HG03108 (cell line): ENCODE data around the gene PUM1.

Experiments used
- ATAC-seq: cut with Tn5 transposase; IDR thresholded peaks from one replicate; pipeline ENCODE4 v1.9.1; 2021; ENCODE audit warnings: moderate library complexity; ENCODE audit not compliant: unreplicated experiment

PUM1 gene

GRCh38 chr1:30930631-30931173, 134.8 kb downstream of the PUM1 start:
- ATAC-seq = no peak

- ATAC-seq = no peak
These were observed 135.5 kb downstream of the PUM1 start for GRCh38 chr1:30929944-30930525.

- ATAC-seq = no peak
These were observed 136.2 kb downstream of the PUM1 start for GRCh38 chr1:30929135-30929889.

GRCh38 chr1:30928789-30929134, 136.8 kb downstream of the PUM1 start:
- ATAC-seq = no peak

GRCh38 chr1:30928171-30928570, 137.3 kb downstream of the PUM1 start:
- ATAC-seq = no peak

GRCh38 chr1:30927448-30927847, 138.1 kb downstream of the PUM1 start:
- no peak for ATAC-seq

GRCh38 chr1:30923597-30923996, 141.9 kb downstream of the PUM1 start:
- ATAC-seq = no peak

- ATAC-seq = no peak
These were observed 144.7 kb downstream of the PUM1 start for GRCh38 chr1:30920827-30921226.

- ATAC-seq = no peak
These were observed 146.3 kb downstream of the PUM1 start for GRCh38 chr1:30919025-30919881.

GRCh38 chr1:30916296-30916695, 149.2 kb downstream of the PUM1 start:
- ATAC-seq = no peak

- no peak for ATAC-seq
These were observed 149.9 kb downstream of the PUM1 start for GRCh38 chr1:30915491-30916230.

GRCh38 chr1:30914931-30915330, 150.6 kb downstream of the PUM1 start:
- no peak for ATAC-seq

GRCh38 chr1:30914587-30914922, 151.0 kb downstream of the PUM1 start:
- ATAC-seq = no peak

GRCh38 chr1:30912913-30913652, 152.4 kb downstream of the PUM1 start:
- no peak for ATAC-seq

- ATAC-seq = no peak
These were observed 153.3 kb downstream of the PUM1 start for GRCh38 chr1:30912224-30912623.

- ATAC-seq = no peak
These were observed 154.2 kb downstream of the PUM1 start for GRCh38 chr1:30911059-30911954.

- no peak for ATAC-seq
These were observed 156.0 kb downstream of the PUM1 start for GRCh38 chr1:30909365-30910068.

GRCh38 chr1:30908696-30909364, 156.7 kb downstream of the PUM1 start, which contains the start of gene SDC3:
TSS of gene SDC3 (minus strand) at chr1:30908758. CDS start at chr1:30908586, 172 bp downstream.
- no peak for ATAC-seq
